Erythroblast (primary cell): ENCODE data around the gene WNT5A.
"Not testable (repeated sequence)": the region's sequence is repeated elsewhere in the genome, so short reads cannot be mapped to it uniquely, and the experiment has no call there.

ENCODE experiments used
- GATA1 ChIP-seq: IDR thresholded peaks from 2 replicates; pipeline ENCODE4 v1.6.1; 2011; ENCODE audit warnings: low read depth, mild to moderate bottlenecking, control low read depth, low read length, moderate library complexity
- POLR2A ChIP-seq: IDR thresholded peaks from 2 replicates; pipeline ENCODE4 v1.6.1; 2011; ENCODE audit warnings: mild to moderate bottlenecking, low read length

DNA sequence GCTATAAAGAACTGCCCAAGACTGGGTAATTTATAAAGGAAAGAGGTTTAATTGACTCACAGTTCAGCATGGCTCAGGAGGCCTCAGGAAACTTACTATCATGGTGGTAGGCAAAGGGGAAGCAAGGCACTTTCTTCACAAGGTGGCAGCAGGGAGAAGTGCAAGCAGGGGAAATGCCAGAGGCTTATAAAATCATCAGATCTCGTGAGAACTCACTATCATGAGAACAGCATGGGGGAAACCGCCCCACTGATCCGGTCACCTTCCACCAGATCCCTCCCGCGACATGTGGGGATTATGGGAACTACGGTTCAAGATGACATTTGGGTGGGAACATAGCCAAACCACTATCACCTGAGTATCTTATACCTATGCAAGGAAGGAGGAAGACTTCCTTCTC, 18.0 kb upstream of the WNT5A start:
- not testable (repeated sequence) for TF ChIP-seq POLR2A, GATA1
